Adrenal gland (tissue), 12 donors: ENCODE data around the gene GCHFR. TPM values are rescaled to one million over a fixed set of nuclear protein-coding genes. Genes with fewer than 3 reads are reported as not detected.

ENCODE experiments used
- DNase-seq, 7 donors: peaks; one replicate each; pipeline ENCODE4 v3.0.0-alpha.2; 2019 to 2020
- H3K27ac ChIP-seq, 5 donors: fragments of 200-600 bp; sonication (generic) in 4 of 5; 1 replicate in 3 of 5; 2 replicates in 2 of 5; pipeline versions ENCODE4 v1.5.1 to v1.8.0; 2016 to 2020; ENCODE audit warnings: mild to moderate bottlenecking in 1 of 5
- H3K27me3 ChIP-seq: fragments of 200-600 bp; 2 replicates; pipeline ENCODE4 v1.8.0; 2021
- H3K36me3 ChIP-seq, 2 donors: fragments of 200-600 bp; replicated peaks in 1 of 2; 1 replicate in 1 of 2; 2 replicates in 1 of 2; pipeline versions ENCODE4 v1.5.1 to v1.8.0; 2018 to 2022
- H3K4me1 ChIP-seq, 2 donors: fragments of 200-600 bp; replicated peaks in 1 of 2; 1 replicate in 1 of 2; 2 replicates in 1 of 2; pipeline versions ENCODE4 v1.5.1 to v1.8.0; 2018 to 2021
- H3K4me3 ChIP-seq, 4 donors: fragments of 200-600 bp; sonication (generic) in 3 of 4; one replicate each; pipeline ENCODE4 v1.5.1; 2016 to 2018
- H3K9me3 ChIP-seq, 3 donors: fragments of 200-600 bp; sonication (generic) in 1 of 3; replicated peaks in 1 of 3; 1 replicate in 2 of 3; 2 replicates in 1 of 3; pipeline versions ENCODE4 v1.5.1 to v1.8.0; 2016 to 2021
- CTCF ChIP-seq, 6 experiments: fragments of 450-650 bp in 4 of 6; fragments of 200-600 bp in 2 of 6; sonication (generic) in 1 of 6; IDR thresholded peaks; 1 replicate in 5 of 6; 2 replicates in 1 of 6; pipeline versions ENCODE4 v1.5.1 to v1.8.0; 2016 to 2021; ENCODE audit warnings: antibody characterized with exemption in 6 of 6, mild to moderate bottlenecking in 2 of 6, moderate library complexity in 1 of 6
- POLR2A ChIP-seq, 2 donors: fragments of 450-650 bp; IDR thresholded peaks; one replicate each; pipeline ENCODE4 v1.6.1; 2017; ENCODE audit warnings: antibody characterized with exemption in 2 of 2, mild to moderate bottlenecking in 2 of 2, moderate library complexity in 1 of 2
- WGBS, 4 donors: extraction: QIAGEN DNeasy Blood & Tissue Kit in 2 of 4; methylation state at CpG; one replicate each; pipeline versions ENCODE4 v1.1.5 to v1.1.7; 2013 to 2017; 5-methylcytosine and 5-hydroxymethylcytosine counted together
- intact Hi-C, 2 donors: fragments of 100-400 bp; cut with DNase I; formaldehyde crosslinking; loops; one replicate each; pipeline versions ENCODE4 v1.14.1 to v1.15.0; 2022 to 2023
- polyA plus RNA-seq, 3 donors: library from polyadenylated mRNA; stranded (reverse); fragments of 200-250 nt in 2 of 3; fragments of 350-450 nt in 1 of 3; fragmentation: Illumina TruSeq in 1 of 3; extraction: RNeasy Lipid Tissue Mini Kit (QIAGEN cat#74804) in 1 of 3; gene quantifications; one replicate each; pipeline ENCODE4 v1.2.3, GENCODE V29; 2013 to 2014
- total RNA-seq, 9 donors: library from RNA; depleted of rRNA in 4 of 9; stranded (reverse); fragments of >200 nt in 4 of 9; fragments of 120-200 nt in 1 of 9; fragmentation: NEBNext Ultra II Directional in 1 of 9; extraction: Animal tissue kit (Norgen Biotek cat#: 25700) in 1 of 9; gene quantifications; one replicate each; pipeline versions ENCODE4 v1.1.0 to v1.2.4, GENCODE V29; 2013 to 2023
- donor health status: healthy with polysubstance abuse.
- donor health status: Bipolar disorder and iron deficiency.
- donor health status: DM: yes; HTN: yes; CAD: no.
- donor health status: DM: no; HTN: no; CAD: no.
- donor health status: DM: no; HTN: no; CAD: no.
- donor health status: DM: yes; HTN: yes; CAD: no.

GCHFR gene
- total and polyA plus RNA-seq, 12 donors = 6.1 to 77.3 (median 20.1) TPM

- peak in 1 of 7 donors; percentile 18 for DNase-seq
- 45 to 74% (median 52%) methylated on average over 5 to 7 of the region's 7 CpGs for WGBS, 4 donors
- intact Hi-C loops = no loop called here
- Histone ChIP-seq H3K27me3 (no peaks in the 10 kb centered on the region), H3K9me3 (no peaks in the 10 kb centered on the region), H3K27ac (peak overlapping the region in 3 of 5 donors; percentile 13 to 88 (median 78)), H3K4me1 (peaks cover 46 to 55% of the 10 kb centered on the region in 2 donors), H3K36me3 (no peaks in the 10 kb centered on the region), H3K4me3 (no peak overlapping the region)
- TF ChIP-seq CTCF (IDR thresholded peaks at IDR 0.05) (no peak), POLR2A (IDR thresholded peaks at IDR 0.05) (no peak)
Observed at GRCh38 chr15:40766194-40766815, 2.4 kb downstream of the GCHFR start.

DNA sequence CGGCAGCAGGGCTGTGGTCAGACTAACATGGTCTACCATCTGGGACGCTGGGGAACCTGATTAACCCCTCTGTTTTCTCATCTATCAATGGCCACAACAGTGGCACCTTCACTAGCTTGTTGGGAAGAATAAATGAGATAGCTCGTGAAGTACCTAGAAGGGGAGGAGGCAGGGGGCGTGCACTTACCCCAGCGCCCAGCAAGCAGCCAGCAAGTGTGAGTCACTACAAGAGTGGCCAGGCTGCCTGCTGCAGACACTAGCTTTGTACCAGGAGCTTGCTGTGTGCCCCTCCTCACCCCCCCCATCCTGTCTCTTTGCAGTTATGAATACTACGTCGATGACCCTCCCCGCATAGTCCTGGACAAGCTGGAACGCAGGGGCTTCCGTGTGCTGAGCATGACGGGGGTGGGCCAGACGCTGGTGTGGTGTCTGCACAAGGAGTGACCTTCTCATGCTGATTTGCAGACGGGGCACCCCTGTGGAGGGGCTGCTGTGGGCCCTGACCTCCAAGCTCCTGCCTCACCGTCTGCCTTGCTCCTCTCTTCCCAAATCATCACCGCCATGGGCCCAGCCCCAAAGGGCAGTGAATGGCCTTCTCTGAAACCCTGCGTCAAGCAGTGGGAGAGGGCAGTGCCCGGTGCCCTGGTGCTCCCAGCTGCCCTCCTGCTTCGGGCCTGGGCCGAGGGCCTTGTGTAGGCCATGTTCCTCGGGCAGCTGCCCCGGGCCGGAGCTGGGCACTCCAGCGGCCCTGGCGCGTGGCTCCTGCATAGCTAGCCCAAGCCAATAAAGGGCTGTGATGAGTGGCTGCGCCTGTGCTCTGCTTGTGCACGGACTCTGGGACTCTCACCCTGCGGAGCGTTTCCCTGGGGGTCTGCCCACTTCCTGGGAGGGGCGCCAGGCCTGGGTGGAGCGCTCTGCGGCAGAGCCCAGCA is 3.3 kb downstream of the GCHFR start:
- TF ChIP-seq POLR2A (IDR thresholded peaks at IDR 0.05) (peak in 1 of 2 donors; percentile 20), CTCF (IDR thresholded peaks at IDR 0.05) (no peak)
- Histone ChIP-seq H3K27me3 (no peaks in the 10 kb centered on the region), H3K9me3 (no peaks in the 10 kb centered on the region), H3K4me1 (peaks cover 46 to 55% of the 10 kb centered on the region in 2 donors), H3K27ac (peak overlapping the region in 2 of 5 donors; percentile 78 to 88), H3K4me3 (no peak overlapping the region), H3K36me3 (peaks cover 0 to 7% of the 10 kb centered on the region in 2 donors)
- intact Hi-C loops = no loop called here
- 68 to 69% (median 68%) methylated on average over 20 to 32 of the region's 32 CpGs for WGBS, 4 donors
- DNase-seq = peak; percentile 59 to 90 (median 85)

DNA sequence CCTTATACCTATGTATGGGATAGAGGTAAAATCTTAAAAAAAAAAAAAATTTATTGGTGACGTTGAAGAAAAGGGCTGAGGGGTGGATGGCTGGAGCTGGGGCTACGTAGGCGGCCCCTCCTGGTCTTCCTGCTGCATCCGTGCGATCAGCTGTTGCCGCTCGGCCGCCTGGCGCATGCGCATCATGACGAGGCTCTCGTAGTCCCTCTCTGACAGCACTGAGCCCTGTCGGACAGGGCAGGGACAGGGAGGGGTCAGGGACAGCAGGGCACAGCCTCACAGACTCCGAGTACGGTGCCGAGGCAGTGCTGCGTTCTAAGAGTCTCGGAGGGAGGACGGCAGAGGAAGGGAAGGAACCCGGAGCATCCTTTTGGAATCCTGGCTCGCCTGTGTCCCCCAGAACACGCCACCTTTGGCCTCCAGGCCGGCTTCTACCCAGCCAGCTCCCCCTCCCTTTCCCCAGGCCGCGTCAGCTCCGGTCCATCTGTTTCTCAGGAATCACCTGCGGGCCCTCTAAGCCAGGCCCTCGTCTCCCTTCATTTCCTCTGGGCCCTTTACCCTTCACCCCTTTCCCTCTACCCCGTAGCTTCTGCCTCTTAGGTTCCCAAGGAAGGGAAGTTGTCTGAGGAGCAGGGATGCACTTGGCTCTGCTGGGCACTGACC is 4.1 kb downstream of the GCHFR start:
- H3K27me3 ChIP-seq = no peaks in the 10 kb centered on the region
- H3K36me3 ChIP-seq = peaks cover 0 to 13% of the 10 kb centered on the region in 2 donors
- TF ChIP-seq CTCF (IDR thresholded peaks at IDR 0.05) (no peak), POLR2A (IDR thresholded peaks at IDR 0.05) (no peak)
- intact Hi-C loops = no loop called here
- H3K4me1 ChIP-seq = peaks cover 46 to 52% of the 10 kb centered on the region in 2 donors
- WGBS, 4 donors = 89 to 95% (median 93%) methylated on average over 28 to 29 of the region's 29 CpGs
- DNase-seq = no peak
- H3K4me3 ChIP-seq = no peak overlapping the region
- no peaks in the 10 kb centered on the region for H3K9me3 ChIP-seq
- no peak overlapping the region for H3K27ac ChIP-seq
